ENCODE measurements around the gene OPN1SW. TPM values are rescaled to one million over a fixed set of nuclear protein-coding genes. Genes with fewer than 3 reads are reported as not detected.
A peak's percentile ranks its signal among the peaks of the same experiment; 100 is the strongest.

The OPN1SW gene
- total RNA-seq, 2 experiments from 2014 or later, result not detected

DNA sequence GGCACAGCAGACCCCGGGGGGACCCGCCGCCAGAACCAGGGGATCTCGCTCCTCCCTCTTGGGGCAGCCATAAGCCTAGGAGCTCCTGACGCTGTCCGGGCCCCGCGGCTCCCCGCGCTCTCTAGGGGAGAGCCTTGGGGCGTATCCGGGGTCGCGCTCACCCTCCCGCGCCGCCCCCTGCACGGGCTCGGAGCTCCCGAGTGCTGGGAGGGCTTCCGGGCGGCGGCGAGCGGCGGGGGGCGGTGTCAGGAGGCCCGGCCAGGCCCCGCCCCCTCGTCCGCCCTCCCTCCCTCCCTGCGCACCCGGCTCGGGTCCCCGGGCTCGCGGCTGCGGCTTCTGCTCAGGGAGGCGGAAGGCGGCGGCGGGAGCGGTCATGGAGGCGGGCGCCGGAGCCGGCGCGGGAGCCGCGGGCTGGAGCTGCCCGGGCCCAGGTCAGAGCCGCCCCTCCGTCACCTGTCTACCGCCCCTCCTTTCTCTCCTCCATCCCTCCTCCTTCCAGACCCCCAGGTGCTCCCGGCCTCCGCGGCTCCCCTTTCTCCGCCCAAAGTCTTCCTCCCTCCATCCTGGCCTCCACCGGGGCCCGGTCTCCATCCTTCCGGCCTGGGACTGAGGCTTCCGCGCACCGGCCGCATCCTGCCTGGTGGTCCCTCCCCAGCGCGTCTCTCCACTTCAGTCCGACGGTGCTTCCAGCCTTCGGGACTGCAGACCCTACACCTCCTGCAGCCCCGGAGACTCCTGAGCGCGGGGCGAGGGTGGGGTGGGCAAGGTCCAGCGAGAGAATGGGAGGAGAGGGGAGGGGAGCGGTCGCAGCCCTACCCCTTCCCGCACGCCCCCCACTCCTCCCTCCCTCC is 15.8 kb upstream of the OPN1SW start, which contains the start of gene CCDC136:
Gene CCDC136, plus strand, starts transcription at position 848 of the 851 bp plus-strand sequence. CDS start 444 bp downstream, outside the sequence.
- Mint-ChIP-seq H3K4me3 (peak within 1 kb of the TSS; percentile 80), H3K27ac (no peak within 1 kb of the TSS), H3K36me3 (ENCODE audit: low read depth) (no peaks in the 10 kb centered on the region), H3K9me3 (no peaks in the 10 kb centered on the region), H3K4me1 (ENCODE audit: low read depth) (peaks cover 8% of the 10 kb centered on the region), H3K27me3 (peaks cover 4% of the 10 kb centered on the region)
- ChIA-PET CTCF (interaction anchor here (0.8 to 2.0 kb wide), 2 partner anchors 40 to 71 kb away, joined by 3 to 4 read pairs; partner anchors contain the start of gene ATP6V1F), POLR2A (no interaction called here)
- peak; percentile 91 for ATAC-seq
- DNase-seq, result peak; percentile 79
- intact Hi-C loops (cut with micrococcal nuclease), result no loop called here
- TF ChIP-seq, protein P1, sequence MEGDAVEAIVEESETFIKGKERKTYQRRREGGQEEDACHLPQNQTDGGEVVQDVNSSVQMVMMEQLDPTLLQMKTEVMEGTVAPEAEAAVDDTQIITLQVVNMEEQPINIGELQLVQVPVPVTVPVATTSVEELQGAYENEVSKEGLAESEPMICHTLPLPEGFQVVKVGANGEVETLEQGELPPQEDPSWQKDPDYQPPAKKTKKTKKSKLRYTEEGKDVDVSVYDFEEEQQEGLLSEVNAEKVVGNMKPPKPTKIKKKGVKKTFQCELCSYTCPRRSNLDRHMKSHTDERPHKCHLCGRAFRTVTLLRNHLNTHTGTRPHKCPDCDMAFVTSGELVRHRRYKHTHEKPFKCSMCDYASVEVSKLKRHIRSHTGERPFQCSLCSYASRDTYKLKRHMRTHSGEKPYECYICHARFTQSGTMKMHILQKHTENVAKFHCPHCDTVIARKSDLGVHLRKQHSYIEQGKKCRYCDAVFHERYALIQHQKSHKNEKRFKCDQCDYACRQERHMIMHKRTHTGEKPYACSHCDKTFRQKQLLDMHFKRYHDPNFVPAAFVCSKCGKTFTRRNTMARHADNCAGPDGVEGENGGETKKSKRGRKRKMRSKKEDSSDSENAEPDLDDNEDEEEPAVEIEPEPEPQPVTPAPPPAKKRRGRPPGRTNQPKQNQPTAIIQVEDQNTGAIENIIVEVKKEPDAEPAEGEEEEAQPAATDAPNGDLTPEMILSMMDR (IDR thresholded peaks at IDR 0.05), result no peak

- ATAC-seq (peak; percentile 14), DNase-seq (no peak)
- Mint-ChIP-seq H3K27ac (no peak overlapping the region), H3K4me1 (ENCODE audit: low read depth) (peaks cover 8% of the 10 kb centered on the region), H3K9me3 (no peaks in the 10 kb centered on the region), H3K4me3 (peak overlapping the region; percentile 80), H3K27me3 (peaks cover 4% of the 10 kb centered on the region), H3K36me3 (ENCODE audit: low read depth) (no peaks in the 10 kb centered on the region)
- intact Hi-C loops (cut with micrococcal nuclease), result no loop called here
- TF ChIP-seq, protein P1 (IDR thresholded peaks at IDR 0.05), result no peak
- POLR2A ChIA-PET, result no interaction called here
- CTCF ChIA-PET, result no interaction called here
Measured at GRCh38 chr7:128790315-128791041, 14.9 kb upstream of the OPN1SW start.

GRCh38 chr7:128788446-128789412 is 13.1 kb upstream of the OPN1SW start:
- no peaks in the 10 kb centered on the region for H3K9me3 Mint-ChIP-seq
- ChIA-PET CTCF (no interaction called here), POLR2A (interaction anchor here (1.0 kb wide), 1 partner anchor 13 kb away, joined by 4 read pairs; no protein-coding TSS in a partner anchor)
- TF ChIP-seq, protein P1 (IDR thresholded peaks at IDR 0.05), result no peak
- no peak for DNase-seq
- peaks cover 4% of the 10 kb centered on the region for H3K27me3 Mint-ChIP-seq
- ATAC-seq, result no peak
- peaks cover 8% of the 10 kb centered on the region for H3K4me1 Mint-ChIP-seq (ENCODE audit: low read depth)
- no peak overlapping the region for H3K4me3 Mint-ChIP-seq
- H3K27ac Mint-ChIP-seq, result no peak overlapping the region
- H3K36me3 Mint-ChIP-seq (ENCODE audit: low read depth), result no peaks in the 10 kb centered on the region
- intact Hi-C loops (cut with micrococcal nuclease), result no loop called here

- Mint-ChIP-seq H3K4me3 (no peak overlapping the region), H3K27me3 (peaks cover 4% of the 10 kb centered on the region), H3K9me3 (no peaks in the 10 kb centered on the region), H3K36me3 (ENCODE audit: low read depth) (no peaks in the 10 kb centered on the region), H3K27ac (no peak overlapping the region), H3K4me1 (ENCODE audit: low read depth) (peaks cover 4% of the 10 kb centered on the region)
- ChIA-PET CTCF (interaction anchor here (0.8 to 1.9 kb wide), 4 partner anchors 9 to 98 kb away, joined by 3 to 9 read pairs (median 4); partner anchors contain the start of gene ATP6V1F), POLR2A (interaction anchor here (0.7 kb wide), 1 partner anchor 23 kb away, joined by 3 read pairs; no protein-coding TSS in a partner anchor)
- intact Hi-C loops (cut with micrococcal nuclease), result no loop called here
- DNase-seq (no peak), ATAC-seq (no peak)
- TF ChIP-seq, protein P1 (IDR thresholded peaks at IDR 0.05), result no peak
Measured at GRCh38 chr7:128785738-128786137, 10.1 kb upstream of the OPN1SW start.

Data from activated CD8-positive, alpha-beta T cell treated with anti-CD3 and anti-CD28 coated beads for 36 hours (primary cell).